Measurements from ENCODE around the gene AGAP3. TPM values are rescaled to one million over a fixed set of nuclear protein-coding genes. Genes with fewer than 3 reads are reported as not detected.

AGAP3 gene
- total RNA-seq, 2 donors from 2014 or later = 45.6 to 53.0 TPM

DNA sequence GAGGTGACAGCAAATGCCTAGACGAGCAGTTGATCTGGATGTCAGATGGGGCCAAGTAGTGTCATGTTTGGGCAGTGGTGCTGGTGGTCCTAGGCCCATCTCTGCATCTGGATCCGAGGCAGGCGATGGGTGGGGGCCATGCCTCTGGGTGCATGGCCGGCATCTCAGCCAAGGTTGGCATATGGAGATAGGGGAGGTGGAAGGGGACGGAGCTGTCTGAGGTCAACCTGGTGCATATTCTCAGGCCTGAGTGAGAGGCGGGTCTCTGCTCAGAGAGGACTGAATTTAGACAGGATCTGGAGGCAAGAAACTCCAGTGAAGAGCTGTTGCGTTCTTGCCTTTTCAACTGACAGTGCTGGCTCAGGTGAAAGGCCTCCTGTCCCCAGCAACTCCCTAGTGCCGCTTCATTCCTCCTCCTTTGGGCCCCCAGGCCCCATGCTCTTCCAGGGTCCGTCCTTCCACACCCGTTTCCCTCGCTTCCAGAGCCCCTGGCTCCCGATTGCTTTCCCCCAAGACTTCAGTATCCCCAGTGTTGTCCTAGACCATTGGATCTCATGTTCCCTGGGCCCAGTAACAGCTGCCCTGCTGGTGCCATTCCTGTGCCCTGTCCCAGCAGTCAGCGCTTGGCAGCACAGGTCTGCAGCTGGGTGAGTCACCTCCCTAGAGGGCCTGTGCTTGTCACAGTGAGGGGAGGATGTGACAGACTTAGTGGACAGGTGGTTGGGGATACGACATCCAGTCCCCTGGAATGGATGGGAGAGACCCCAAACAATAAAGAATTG lies 48.7 kb downstream of the AGAP3 start:
- H3K4me1 Mint-ChIP-seq = peaks cover 10% of the 10 kb centered on the region

DNA sequence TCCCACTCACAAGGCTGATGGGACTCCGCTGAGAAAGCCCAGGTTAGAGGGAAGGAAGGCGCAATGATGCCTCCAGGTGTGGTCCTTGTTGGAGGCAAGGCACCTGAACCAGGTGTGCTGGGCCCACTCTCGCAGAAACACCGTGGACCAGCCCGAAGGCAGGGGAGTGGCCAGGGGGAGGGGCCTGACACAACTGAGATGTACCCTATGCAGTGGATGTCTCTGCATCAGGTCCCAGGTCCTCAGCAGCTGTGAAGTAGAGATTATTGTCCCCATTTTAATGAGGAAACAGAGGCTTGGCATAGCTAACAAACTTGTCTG lies 49.2 kb downstream of the AGAP3 start:
- Mint-ChIP-seq H3K4me1 (peaks cover 10% of the 10 kb centered on the region), H3K27ac (no peak overlapping the region), H3K27me3 (no peaks in the 10 kb centered on the region), H3K4me3 (no peak overlapping the region), H3K36me3 (ENCODE audit: low read depth) (peaks cover 4% of the 10 kb centered on the region)
- H3K9me3 ChIP-seq (ENCODE audit: control insufficient read depth, low read length, poor library complexity, severe bottlenecking) = no peaks in the 10 kb centered on the region
- ATAC-seq (no peak), DNase-seq (no peak)

More for the DNA sequence above, 48.7 kb downstream of the AGAP3 start:
- DNase-seq (peak in 1 of 3 donors; percentile 2), ATAC-seq (no peak)
- no peaks in the 10 kb centered on the region for H3K27me3 Mint-ChIP-seq
- H3K36me3 Mint-ChIP-seq (ENCODE audit: low read depth) = peaks cover 4% of the 10 kb centered on the region
- H3K9me3 ChIP-seq (ENCODE audit: control insufficient read depth, low read length, poor library complexity, severe bottlenecking) = no peaks in the 10 kb centered on the region
- H3K27ac Mint-ChIP-seq = no peak overlapping the region
- H3K4me3 Mint-ChIP-seq = no peak overlapping the region

DNA sequence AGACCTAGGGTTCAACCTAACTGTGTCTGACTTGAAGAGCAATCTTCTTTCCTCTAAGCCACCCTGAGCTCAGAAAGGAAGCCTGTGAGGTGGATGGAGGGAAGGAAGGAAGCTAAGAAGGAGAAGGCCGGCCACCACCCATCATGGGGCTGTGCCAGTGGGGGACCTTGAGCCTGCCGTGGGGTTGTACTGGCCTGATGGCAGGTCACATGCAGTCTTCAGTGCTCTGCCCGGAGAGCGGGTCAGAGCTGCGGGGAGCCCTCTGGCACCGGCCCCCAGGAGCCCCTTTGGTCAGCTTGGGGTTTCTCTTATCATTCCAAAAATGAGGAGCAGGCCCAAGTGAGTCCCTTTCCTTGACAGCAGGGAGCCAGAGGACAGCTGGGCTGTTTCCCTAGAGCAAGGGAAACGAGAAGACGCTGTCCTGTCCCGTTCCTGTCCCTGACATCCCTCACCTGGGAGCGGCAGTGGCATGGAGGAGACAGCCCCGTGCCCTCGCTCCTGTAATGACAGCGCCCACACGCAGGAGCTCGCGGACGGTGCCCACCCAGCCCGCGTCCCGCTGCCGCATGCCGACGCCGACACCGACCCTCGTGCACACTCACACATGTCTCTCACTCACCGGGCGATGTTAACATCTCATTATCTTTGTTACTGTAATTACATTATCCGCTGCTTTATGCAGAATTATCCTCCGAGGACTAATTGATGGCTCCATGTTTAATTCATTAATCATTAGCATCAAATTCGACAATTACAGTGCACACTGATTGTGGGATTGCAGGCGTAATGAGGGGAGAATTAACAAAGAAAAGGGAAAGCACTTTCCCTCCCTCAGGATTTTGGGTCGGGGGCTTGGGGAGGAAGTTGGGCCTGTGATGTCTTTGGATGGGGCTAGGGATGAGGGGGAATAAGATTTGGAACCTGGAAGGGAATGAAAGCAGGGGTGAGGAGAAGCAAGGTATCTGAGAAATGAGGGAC lies 49.9 kb downstream of the AGAP3 start:
- peaks cover 10% of the 10 kb centered on the region for H3K4me1 Mint-ChIP-seq
- peaks cover 4% of the 10 kb centered on the region for H3K36me3 Mint-ChIP-seq (ENCODE audit: low read depth)
- DNase-seq (peak in 1 of 3 donors; percentile 2), ATAC-seq (no peak)
- no peaks in the 10 kb centered on the region for H3K27me3 Mint-ChIP-seq
- no peaks in the 10 kb centered on the region for H3K9me3 ChIP-seq (ENCODE audit: control insufficient read depth, low read length, poor library complexity, severe bottlenecking)
- H3K27ac Mint-ChIP-seq = no peak overlapping the region
- no peak overlapping the region for H3K4me3 Mint-ChIP-seq

DNA sequence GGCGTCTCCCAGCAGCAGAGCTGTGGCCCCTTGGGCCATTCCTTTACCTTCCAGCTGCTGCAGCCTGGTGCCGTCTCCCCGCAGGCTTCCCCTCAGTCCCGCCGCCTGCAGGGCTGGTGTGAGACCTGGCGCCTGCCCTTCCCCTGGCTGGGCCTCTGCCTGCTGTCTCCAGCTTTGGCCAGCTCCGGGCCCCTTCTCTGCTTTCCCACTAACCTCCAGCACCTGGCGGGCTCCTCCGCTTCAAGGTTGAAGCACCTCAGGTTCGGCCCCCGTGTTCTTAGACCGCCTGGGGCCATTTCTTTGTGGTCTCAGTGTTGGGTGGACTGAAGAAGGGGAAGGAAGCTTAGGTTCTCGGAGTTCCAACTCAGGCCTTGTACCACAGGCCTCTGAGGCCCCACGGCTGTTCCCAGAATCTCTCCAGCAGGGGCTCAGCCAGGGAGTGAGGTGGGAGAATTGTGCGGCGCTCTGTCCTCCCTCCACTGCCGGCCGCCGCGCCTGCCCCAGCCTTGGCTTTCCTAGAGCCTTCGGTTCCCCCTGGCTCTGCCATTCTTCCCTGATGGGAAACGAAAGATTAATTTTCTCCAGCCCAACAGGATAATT lies 50.9 kb downstream of the AGAP3 start:
- Mint-ChIP-seq H3K4me1 (peaks cover 8% of the 10 kb centered on the region), H3K4me3 (no peak overlapping the region), H3K27ac (no peak overlapping the region), H3K36me3 (ENCODE audit: low read depth) (peaks cover 2% of the 10 kb centered on the region), H3K27me3 (no peaks in the 10 kb centered on the region)
- DNase-seq (peak in 1 of 3 donors; percentile 1), ATAC-seq (no peak)
- H3K9me3 ChIP-seq (ENCODE audit: control insufficient read depth, low read length, poor library complexity, severe bottlenecking) = no peaks in the 10 kb centered on the region

DNA sequence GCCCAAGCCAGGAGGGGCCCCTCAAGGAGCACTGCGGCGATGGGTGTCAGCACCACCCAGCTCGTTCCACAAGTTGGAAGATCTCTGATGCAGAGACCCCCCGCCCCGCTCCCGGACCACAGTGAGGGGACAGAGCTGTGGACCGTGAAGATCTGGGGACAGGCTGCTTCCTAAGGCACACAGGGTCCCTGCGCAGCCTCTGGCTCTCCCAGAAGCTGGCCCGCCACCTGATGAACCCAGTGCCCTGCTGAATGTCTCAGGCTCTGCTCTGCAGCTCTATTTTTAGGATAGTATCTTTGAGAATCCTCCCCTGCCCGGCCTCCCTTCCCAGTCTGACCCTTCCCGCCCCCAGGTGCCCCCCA lies 51.5 kb downstream of the AGAP3 start:
- ATAC-seq (no peak), DNase-seq (peak in 1 of 3 donors; percentile 1)
- Mint-ChIP-seq H3K27ac (no peak overlapping the region), H3K36me3 (ENCODE audit: low read depth) (peaks cover 2% of the 10 kb centered on the region), H3K27me3 (no peaks in the 10 kb centered on the region), H3K4me1 (peaks cover 8% of the 10 kb centered on the region), H3K4me3 (no peak overlapping the region)
- no peaks in the 10 kb centered on the region for H3K9me3 ChIP-seq (ENCODE audit: control insufficient read depth, low read length, poor library complexity, severe bottlenecking)

DNA sequence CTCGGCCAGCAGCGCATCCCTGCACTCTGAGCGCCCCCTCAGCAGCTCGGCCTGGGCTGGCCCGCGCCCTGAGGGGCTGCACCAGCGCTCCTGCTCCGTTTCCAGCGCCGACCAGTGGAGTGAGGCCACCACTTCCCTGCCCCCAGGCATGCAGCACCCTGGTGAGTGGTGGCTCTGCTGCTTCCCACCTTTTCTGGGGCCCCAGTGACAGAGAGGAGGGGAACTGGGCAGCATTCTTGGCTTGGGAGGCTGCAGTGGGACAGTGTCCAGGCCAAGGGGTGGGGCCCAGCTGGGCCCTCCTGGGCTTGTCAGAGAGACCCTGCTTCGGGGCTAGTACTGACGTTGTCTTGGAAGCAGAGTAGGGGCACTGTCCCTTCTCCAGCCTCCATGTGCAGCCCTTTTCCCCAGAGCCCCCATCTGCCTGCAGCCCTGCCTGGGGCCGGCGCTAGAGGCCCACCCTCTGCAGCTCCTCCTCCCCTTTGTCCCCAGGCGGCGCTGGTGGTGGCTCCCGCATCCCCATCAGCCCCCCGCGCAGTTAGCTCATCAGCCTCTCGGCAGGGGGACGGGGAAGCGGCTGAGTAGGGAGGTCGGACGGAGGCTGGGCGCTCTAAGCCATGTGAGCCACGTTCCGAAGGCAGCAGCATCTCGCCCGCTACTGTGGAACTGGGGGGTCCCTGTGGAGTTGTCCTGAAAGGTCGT lies 52.0 kb downstream of the AGAP3 start:
- Mint-ChIP-seq H3K27me3 (no peaks in the 10 kb centered on the region), H3K36me3 (ENCODE audit: low read depth) (peaks cover 4% of the 10 kb centered on the region), H3K4me3 (no peak overlapping the region), H3K27ac (no peak overlapping the region), H3K4me1 (peaks cover 8% of the 10 kb centered on the region)
- H3K9me3 ChIP-seq (ENCODE audit: control insufficient read depth, low read length, poor library complexity, severe bottlenecking) = no peaks in the 10 kb centered on the region
- ATAC-seq (no peak), DNase-seq (peak in 1 of 3 donors; percentile 2)

DNA sequence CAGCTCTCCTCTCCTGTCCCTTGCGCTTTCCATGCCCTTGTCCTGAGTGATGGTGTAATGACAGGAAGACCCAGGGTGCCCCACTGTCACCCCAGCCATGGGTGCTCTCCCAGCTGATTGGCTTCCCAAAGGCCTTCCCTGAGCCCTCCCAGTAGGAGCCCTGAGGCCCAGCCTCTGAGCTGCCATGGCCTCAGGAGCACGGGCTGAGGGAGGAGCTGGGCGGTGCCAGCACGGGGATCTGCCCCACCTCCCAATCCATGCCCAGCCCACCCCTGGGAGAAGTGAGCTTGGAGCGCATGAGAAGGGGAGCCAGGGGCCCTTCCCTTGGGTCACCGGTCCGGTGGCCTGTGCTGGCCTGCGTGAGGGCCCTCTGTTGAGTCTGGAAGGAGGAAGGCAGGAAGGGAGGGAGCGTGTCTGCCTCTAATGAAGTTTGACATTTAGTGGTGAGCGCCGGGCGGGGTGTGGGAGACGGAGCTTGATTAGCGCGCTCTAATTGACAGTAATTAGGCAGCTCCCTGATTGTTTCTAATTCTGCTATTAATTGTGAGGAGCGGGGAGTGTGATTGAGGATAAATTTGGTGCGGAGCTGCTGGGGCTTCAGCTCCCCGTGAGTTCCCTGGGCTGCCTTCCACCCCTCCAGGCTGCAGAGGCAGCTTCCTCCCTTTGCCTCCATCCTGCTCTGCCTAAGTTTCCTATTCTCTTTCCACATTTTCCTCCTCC lies 53.0 kb downstream of the AGAP3 start:
- no peak for ATAC-seq
- no peaks in the 10 kb centered on the region for H3K9me3 ChIP-seq (ENCODE audit: control insufficient read depth, low read length, poor library complexity, severe bottlenecking)
- peaks cover 8% of the 10 kb centered on the region for H3K4me1 Mint-ChIP-seq
- H3K36me3 Mint-ChIP-seq (ENCODE audit: low read depth) = peaks cover 10% of the 10 kb centered on the region
- H3K4me3 Mint-ChIP-seq = peak overlapping the region; percentile 71
- DNase-seq = peak in 1 of 3 donors; percentile 3
- no peak overlapping the region for H3K27ac Mint-ChIP-seq
- no peaks in the 10 kb centered on the region for H3K27me3 Mint-ChIP-seq

DNA sequence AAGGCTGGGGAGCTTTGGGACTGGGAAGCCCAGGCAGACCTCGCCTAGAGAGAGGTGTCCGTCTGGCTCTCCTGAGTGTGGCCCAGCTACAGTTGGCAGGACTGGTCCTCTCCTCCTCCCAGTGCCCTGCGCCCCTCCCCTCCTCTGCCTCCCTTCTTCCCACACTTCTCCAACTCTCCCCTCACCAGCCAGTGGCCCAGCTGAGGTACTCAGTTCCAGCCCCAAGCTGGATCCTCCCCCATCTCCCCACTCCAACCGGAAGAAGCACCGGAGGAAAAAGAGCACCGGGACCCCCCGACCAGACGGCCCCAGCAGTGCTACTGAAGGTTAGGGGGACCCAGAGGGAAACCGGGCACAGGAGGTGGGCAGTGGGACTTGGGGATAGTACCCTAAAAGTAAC lies 53.5 kb downstream of the AGAP3 start:
- DNase-seq (peak in 1 of 3 donors; percentile 0), ATAC-seq (no peak)
- H3K4me1 Mint-ChIP-seq = peaks cover 8% of the 10 kb centered on the region
- no peak overlapping the region for H3K27ac Mint-ChIP-seq
- no peaks in the 10 kb centered on the region for H3K27me3 Mint-ChIP-seq
- H3K9me3 ChIP-seq (ENCODE audit: control insufficient read depth, low read length, poor library complexity, severe bottlenecking) = no peaks in the 10 kb centered on the region
- peaks cover 13% of the 10 kb centered on the region for H3K36me3 Mint-ChIP-seq (ENCODE audit: low read depth)
- no peak overlapping the region for H3K4me3 Mint-ChIP-seq

DNA sequence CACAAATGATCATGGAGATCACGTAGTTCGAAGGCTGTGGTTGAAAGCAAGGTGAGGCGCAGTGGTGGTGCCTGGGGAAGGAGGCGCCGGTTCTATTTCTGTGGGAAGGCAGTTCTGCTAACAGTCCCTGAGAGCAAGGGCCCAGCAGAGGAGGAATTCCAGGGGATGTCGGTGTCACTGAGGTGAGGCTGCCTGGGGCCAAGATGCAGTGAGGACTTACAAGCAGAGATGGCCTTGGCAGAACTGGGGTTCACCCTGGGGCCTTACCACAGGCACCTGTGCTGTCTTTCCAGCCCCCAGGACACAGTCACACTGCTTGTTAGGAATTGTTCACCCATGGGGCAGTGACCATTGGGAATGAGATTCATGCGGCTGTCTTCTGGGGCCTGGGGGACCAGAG lies 54.6 kb downstream of the AGAP3 start:
- no peak overlapping the region for H3K4me3 Mint-ChIP-seq
- H3K27me3 Mint-ChIP-seq = no peaks in the 10 kb centered on the region
- DNase-seq = peak in 1 of 3 donors; percentile 2
- peaks cover 11% of the 10 kb centered on the region for H3K36me3 Mint-ChIP-seq (ENCODE audit: low read depth)
- no peaks in the 10 kb centered on the region for H3K9me3 ChIP-seq (ENCODE audit: control insufficient read depth, low read length, poor library complexity, severe bottlenecking)
- no peak for ATAC-seq
- peaks cover 5% of the 10 kb centered on the region for H3K4me1 Mint-ChIP-seq
- no peak overlapping the region for H3K27ac Mint-ChIP-seq

DNA sequence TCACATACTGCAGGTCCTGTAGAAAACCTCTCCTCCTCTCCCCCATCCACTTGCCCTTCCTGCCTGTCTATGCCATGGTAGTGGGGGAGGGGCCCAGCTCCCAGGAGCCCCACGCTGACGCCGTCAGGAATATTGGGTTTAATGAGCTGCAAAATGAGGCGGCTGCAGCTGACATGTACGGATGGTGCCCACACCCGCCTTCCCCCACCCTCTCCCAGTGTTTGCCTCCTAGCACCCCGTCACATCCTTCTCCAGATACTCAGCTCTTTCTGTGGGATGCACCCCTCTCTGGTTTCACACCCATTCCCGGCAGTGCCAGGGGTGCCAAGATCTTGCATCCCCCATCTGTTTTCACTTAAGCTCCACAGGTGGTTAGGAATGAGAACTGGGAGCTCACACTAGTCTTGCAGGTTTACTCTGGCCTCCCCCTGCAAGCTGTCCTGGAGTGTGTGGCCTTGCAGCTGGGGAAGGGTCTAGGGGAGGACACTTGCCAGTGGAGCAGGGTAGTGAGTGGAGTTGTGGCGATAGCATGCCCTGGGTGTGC lies 55.1 kb downstream of the AGAP3 start:
- H3K27me3 Mint-ChIP-seq = no peaks in the 10 kb centered on the region

DNA sequence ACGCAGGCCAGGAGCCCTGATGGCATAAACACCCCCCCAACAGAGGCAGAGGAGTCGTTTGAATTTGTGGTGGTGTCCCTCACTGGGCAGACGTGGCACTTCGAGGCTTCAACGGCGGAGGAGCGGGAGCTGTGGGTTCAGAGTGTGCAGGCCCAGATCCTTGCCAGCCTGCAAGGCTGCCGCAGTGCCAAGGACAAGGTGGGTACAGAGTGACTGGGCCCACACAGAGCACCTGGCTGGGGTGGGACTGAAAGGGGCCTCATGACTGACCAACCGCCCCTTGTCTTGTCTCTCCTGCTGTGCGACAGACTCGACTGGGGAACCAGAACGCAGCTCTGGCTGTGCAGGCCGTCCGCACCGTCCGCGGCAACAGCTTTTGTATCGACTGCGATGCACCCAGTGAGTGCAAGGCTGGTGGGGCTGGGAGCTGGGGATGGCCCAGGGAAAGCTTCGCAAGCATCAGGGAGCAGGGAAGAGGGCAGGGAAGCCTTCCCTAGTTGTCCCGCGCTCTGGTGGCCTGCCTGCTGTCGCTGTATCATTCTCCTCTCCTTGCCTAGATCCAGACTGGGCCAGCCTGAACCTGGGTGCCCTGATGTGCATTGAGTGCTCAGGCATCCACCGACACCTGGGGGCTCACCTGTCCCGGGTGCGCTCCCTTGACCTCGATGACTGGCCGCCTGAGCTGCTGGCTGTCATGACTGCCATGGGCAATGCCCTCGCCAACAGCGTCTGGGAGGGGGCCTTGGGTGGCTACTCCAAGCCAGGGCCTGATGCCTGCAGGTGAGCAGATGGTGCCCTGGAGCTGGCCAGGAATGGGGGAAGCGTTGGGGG lies 55.8 kb downstream of the AGAP3 start:
- ATAC-seq (no peak), DNase-seq (no peak)
- Mint-ChIP-seq H3K36me3 (ENCODE audit: low read depth) (peaks cover 11% of the 10 kb centered on the region), H3K4me1 (peaks cover 7% of the 10 kb centered on the region), H3K4me3 (no peak overlapping the region), H3K27ac (no peak overlapping the region), H3K27me3 (peaks cover 4% of the 10 kb centered on the region)
- no peaks in the 10 kb centered on the region for H3K9me3 ChIP-seq (ENCODE audit: control insufficient read depth, low read length, poor library complexity, severe bottlenecking)

More for the DNA sequence above, 55.1 kb downstream of the AGAP3 start:
- Mint-ChIP-seq H3K27ac (no peak overlapping the region), H3K4me3 (no peak overlapping the region), H3K4me1 (peaks cover 5% of the 10 kb centered on the region), H3K36me3 (ENCODE audit: low read depth) (peaks cover 11% of the 10 kb centered on the region)
- no peaks in the 10 kb centered on the region for H3K9me3 ChIP-seq (ENCODE audit: control insufficient read depth, low read length, poor library complexity, severe bottlenecking)
- no peak for DNase-seq
- ATAC-seq = no peak

All from T-helper 17 cell (primary cell).